ENCODE measurements around the gene WDPCP. TPM values are rescaled to one million over a fixed set of nuclear protein-coding genes. Genes with fewer than 3 reads are reported as not detected.
"Not testable (repeated sequence)": the region's sequence is repeated elsewhere in the genome, so short reads cannot be mapped to it uniquely, and the experiment has no call there.

Gene WDPCP
- polyA plus RNA-seq, 4 donors = 1.1 to 4.0 (median 1.5) TPM

- DNase-seq (no peak), FAIRE-seq (no peak)
- Histone ChIP-seq H3K27ac (ENCODE audit: low read depth in 1 of 3, low read length in 2 of 3) (no peak overlapping the region), H3K4me1 (ENCODE audit: control insufficient read depth in 3 of 3, insufficient read depth in 2 of 3, low read depth in 1 of 3, low read length in 2 of 3) (no peaks in the 10 kb centered on the region), H3K27me3 (ENCODE audit: control insufficient read depth in 3 of 3, insufficient read depth in 3 of 3, low read length in 3 of 3) (no peaks in the 10 kb centered on the region), H3K36me3 (ENCODE audit: control insufficient read depth in 3 of 3, insufficient read depth in 2 of 3, low read depth in 1 of 3, low read length in 3 of 3) (no peaks in the 10 kb centered on the region), H3K4me3 (ENCODE audit: low read depth in 1 of 3, low read length in 3 of 3) (no peak overlapping the region), H3K9me3 (ENCODE audit: control insufficient read depth in 2 of 2, insufficient read depth in 1 of 2, low read depth in 1 of 2, low read length in 1 of 2) (peaks cover 0 to 4% of the 10 kb centered on the region in 2 donors)
- WGBS, 3 donors = 91 to 100% (median 91%) methylated on average over 1 of the region's 1 CpG
Measured at GRCh38 chr2:63099032-63099431, 489.2 kb downstream of the WDPCP start.

GRCh38 chr2:63096491-63096890 lies 491.8 kb downstream of the WDPCP start:
- no peak for FAIRE-seq

GRCh38 chr2:63093502-63093901 lies 494.8 kb downstream of the WDPCP start:
- H3K4me3 ChIP-seq (ENCODE audit: low read depth in 1 of 3, low read length in 3 of 3) = no peak overlapping the region
- H3K27me3 ChIP-seq (ENCODE audit: control insufficient read depth in 3 of 3, insufficient read depth in 3 of 3, low read length in 3 of 3) = no peaks in the 10 kb centered on the region
- no peaks in the 10 kb centered on the region for H3K9me3 ChIP-seq (ENCODE audit: control insufficient read depth in 2 of 2, insufficient read depth in 1 of 2, low read depth in 1 of 2, low read length in 1 of 2)
- 72 to 88% (median 81%) methylated on average over 1 of the region's 1 CpG for WGBS, 3 donors
- no peaks in the 10 kb centered on the region for H3K4me1 ChIP-seq (ENCODE audit: control insufficient read depth in 3 of 3, insufficient read depth in 2 of 3, low read depth in 1 of 3, low read length in 2 of 3)
- H3K27ac ChIP-seq (ENCODE audit: low read depth in 1 of 3, low read length in 2 of 3) = no peak overlapping the region
- H3K36me3 ChIP-seq (ENCODE audit: control insufficient read depth in 3 of 3, insufficient read depth in 2 of 3, low read depth in 1 of 3, low read length in 3 of 3) = no peaks in the 10 kb centered on the region
- DNase-seq = no peak
- no peak for FAIRE-seq

More at GRCh38 chr2:63096491-63096890, 491.8 kb downstream of the WDPCP start:
- H3K4me1 ChIP-seq (ENCODE audit: control insufficient read depth in 3 of 3, insufficient read depth in 2 of 3, low read depth in 1 of 3, low read length in 2 of 3) = no peaks in the 10 kb centered on the region
- no peaks in the 10 kb centered on the region for H3K27me3 ChIP-seq (ENCODE audit: control insufficient read depth in 3 of 3, insufficient read depth in 3 of 3, low read length in 3 of 3)
- no peak overlapping the region for H3K4me3 ChIP-seq (ENCODE audit: low read depth in 1 of 3, low read length in 3 of 3)
- 31 to 49% (median 34%) methylated on average over 1 of the region's 1 CpG for WGBS, 3 donors
- H3K36me3 ChIP-seq (ENCODE audit: control insufficient read depth in 3 of 3, insufficient read depth in 2 of 3, low read depth in 1 of 3, low read length in 3 of 3) = no peaks in the 10 kb centered on the region
- no peaks in the 10 kb centered on the region for H3K9me3 ChIP-seq (ENCODE audit: control insufficient read depth in 2 of 2, insufficient read depth in 1 of 2, low read depth in 1 of 2, low read length in 1 of 2)
- no peak overlapping the region for H3K27ac ChIP-seq (ENCODE audit: low read depth in 1 of 3, low read length in 2 of 3)
- no peak for DNase-seq

- no peaks in the 10 kb centered on the region for H3K36me3 ChIP-seq (ENCODE audit: control insufficient read depth in 3 of 3, insufficient read depth in 2 of 3, low read depth in 1 of 3, low read length in 3 of 3)
- H3K4me1 ChIP-seq (ENCODE audit: control insufficient read depth in 3 of 3, insufficient read depth in 2 of 3, low read depth in 1 of 3, low read length in 2 of 3) = no peaks in the 10 kb centered on the region
- DNase-seq (no peak), FAIRE-seq (no peak)
- 0 to 1% (median 0%) methylated on average over 1 of the region's 1 CpG for WGBS, 3 donors
- no peaks in the 10 kb centered on the region for H3K9me3 ChIP-seq (ENCODE audit: control insufficient read depth in 2 of 2, insufficient read depth in 1 of 2, low read depth in 1 of 2, low read length in 1 of 2)
- no peak overlapping the region for H3K27ac ChIP-seq (ENCODE audit: low read depth in 1 of 3, low read length in 2 of 3)
- no peak overlapping the region for H3K4me3 ChIP-seq (ENCODE audit: low read depth in 1 of 3, low read length in 3 of 3)
- H3K27me3 ChIP-seq (ENCODE audit: control insufficient read depth in 3 of 3, insufficient read depth in 3 of 3, low read length in 3 of 3) = no peaks in the 10 kb centered on the region
Measured at GRCh38 chr2:63092857-63093256, 495.4 kb downstream of the WDPCP start.

- WGBS, 3 donors = 28 to 80% (median 43%) methylated on average over 1 of the region's 1 CpG
- DNase-seq (no peak), FAIRE-seq (no peak)
- no peak overlapping the region for H3K4me3 ChIP-seq (ENCODE audit: low read depth in 1 of 3, low read length in 3 of 3)
- no peak overlapping the region for H3K27ac ChIP-seq (ENCODE audit: low read depth in 1 of 3, low read length in 2 of 3)
- no peaks in the 10 kb centered on the region for H3K4me1 ChIP-seq (ENCODE audit: control insufficient read depth in 3 of 3, insufficient read depth in 2 of 3, low read depth in 1 of 3, low read length in 2 of 3)
- no peaks in the 10 kb centered on the region for H3K36me3 ChIP-seq (ENCODE audit: control insufficient read depth in 3 of 3, insufficient read depth in 2 of 3, low read depth in 1 of 3, low read length in 3 of 3)
- H3K9me3 ChIP-seq (ENCODE audit: control insufficient read depth in 2 of 2, insufficient read depth in 1 of 2, low read depth in 1 of 2, low read length in 1 of 2) = no peaks in the 10 kb centered on the region
- no peaks in the 10 kb centered on the region for H3K27me3 ChIP-seq (ENCODE audit: control insufficient read depth in 3 of 3, insufficient read depth in 3 of 3, low read length in 3 of 3)
Measured at GRCh38 chr2:63092401-63092800, 495.9 kb downstream of the WDPCP start.

- H3K9me3 ChIP-seq (ENCODE audit: control insufficient read depth in 2 of 2, insufficient read depth in 1 of 2, low read depth in 1 of 2, low read length in 1 of 2) = no peaks in the 10 kb centered on the region
- no peak overlapping the region for H3K27ac ChIP-seq (ENCODE audit: low read depth in 1 of 3, low read length in 2 of 3)
- no peaks in the 10 kb centered on the region for H3K4me1 ChIP-seq (ENCODE audit: control insufficient read depth in 3 of 3, insufficient read depth in 2 of 3, low read depth in 1 of 3, low read length in 2 of 3)
- FAIRE-seq = no peak
- no peaks in the 10 kb centered on the region for H3K36me3 ChIP-seq (ENCODE audit: control insufficient read depth in 3 of 3, insufficient read depth in 2 of 3, low read depth in 1 of 3, low read length in 3 of 3)
- no peak overlapping the region for H3K4me3 ChIP-seq (ENCODE audit: low read depth in 1 of 3, low read length in 3 of 3)
- 9 to 55% (median 14%) methylated on average over 1 of the region's 1 CpG for WGBS, 3 donors
- H3K27me3 ChIP-seq (ENCODE audit: control insufficient read depth in 3 of 3, insufficient read depth in 3 of 3, low read length in 3 of 3) = no peaks in the 10 kb centered on the region
- no peak for DNase-seq
Measured at GRCh38 chr2:63086687-63087086, 501.6 kb downstream of the WDPCP start.

GRCh38 chr2:63081404-63081803 lies 506.9 kb downstream of the WDPCP start:
- FAIRE-seq = no peak
- 67 to 79% (median 77%) methylated on average over 4 of the region's 4 CpGs for WGBS, 3 donors

GRCh38 chr2:63078852-63079606 lies 509.2 kb downstream of the WDPCP start:
- H3K27ac ChIP-seq (ENCODE audit: low read depth in 1 of 3, low read length in 2 of 3) = no peak overlapping the region
- FAIRE-seq = no peak
- no peaks in the 10 kb centered on the region for H3K9me3 ChIP-seq (ENCODE audit: control insufficient read depth in 2 of 2, insufficient read depth in 1 of 2, low read depth in 1 of 2, low read length in 1 of 2)
- 67 to 72% (median 69%) methylated on average over 4 of the region's 4 CpGs for WGBS, 3 donors
- no peaks in the 10 kb centered on the region for H3K27me3 ChIP-seq (ENCODE audit: control insufficient read depth in 3 of 3, insufficient read depth in 3 of 3, low read length in 3 of 3)
- H3K4me1 ChIP-seq (ENCODE audit: control insufficient read depth in 3 of 3, insufficient read depth in 2 of 3, low read depth in 1 of 3, low read length in 2 of 3) = no peaks in the 10 kb centered on the region
- no peaks in the 10 kb centered on the region for H3K36me3 ChIP-seq (ENCODE audit: control insufficient read depth in 3 of 3, insufficient read depth in 2 of 3, low read depth in 1 of 3, low read length in 3 of 3)
- no peak overlapping the region for H3K4me3 ChIP-seq (ENCODE audit: low read depth in 1 of 3, low read length in 3 of 3)
- peak in 1 of 2 donors; percentile 49 for DNase-seq

More at GRCh38 chr2:63081404-63081803, 506.9 kb downstream of the WDPCP start:
- H3K4me3 ChIP-seq (ENCODE audit: low read depth in 1 of 3, low read length in 3 of 3) = no peak overlapping the region
- H3K27ac ChIP-seq (ENCODE audit: low read depth in 1 of 3, low read length in 2 of 3) = no peak overlapping the region
- H3K36me3 ChIP-seq (ENCODE audit: control insufficient read depth in 3 of 3, insufficient read depth in 2 of 3, low read depth in 1 of 3, low read length in 3 of 3) = no peaks in the 10 kb centered on the region
- H3K9me3 ChIP-seq (ENCODE audit: control insufficient read depth in 2 of 2, insufficient read depth in 1 of 2, low read depth in 1 of 2, low read length in 1 of 2) = no peaks in the 10 kb centered on the region
- H3K4me1 ChIP-seq (ENCODE audit: control insufficient read depth in 3 of 3, insufficient read depth in 2 of 3, low read depth in 1 of 3, low read length in 2 of 3) = no peaks in the 10 kb centered on the region
- no peak for DNase-seq
- H3K27me3 ChIP-seq (ENCODE audit: control insufficient read depth in 3 of 3, insufficient read depth in 3 of 3, low read length in 3 of 3) = no peaks in the 10 kb centered on the region

GRCh38 chr2:63074399-63074798 lies 513.9 kb downstream of the WDPCP start:
- not testable (repeated sequence) for H3K27ac ChIP-seq (ENCODE audit: low read depth in 1 of 3, low read length in 2 of 3); H3K27me3 ChIP-seq (ENCODE audit: control insufficient read depth in 3 of 3, insufficient read depth in 3 of 3, low read length in 3 of 3); FAIRE-seq

More at GRCh38 chr2:63074399-63074798, 513.9 kb downstream of the WDPCP start:
- WGBS, 3 donors = 87 to 90% (median 87%) methylated on average over 4 of the region's 4 CpGs
- H3K9me3 ChIP-seq (ENCODE audit: control insufficient read depth in 2 of 2, insufficient read depth in 1 of 2, low read depth in 1 of 2, low read length in 1 of 2); H3K36me3 ChIP-seq (ENCODE audit: control insufficient read depth in 3 of 3, insufficient read depth in 2 of 3, low read depth in 1 of 3, low read length in 3 of 3); DNase-seq; H3K4me3 ChIP-seq (ENCODE audit: low read depth in 1 of 3, low read length in 3 of 3); H3K4me1 ChIP-seq (ENCODE audit: control insufficient read depth in 3 of 3, insufficient read depth in 2 of 3, low read depth in 1 of 3, low read length in 2 of 3): not testable (repeated sequence)
